HepG2 (cell line): ENCODE measurements around the gene THRA. TPM values are rescaled to one million over a fixed set of nuclear protein-coding genes. Genes with fewer than 3 reads are reported as not detected.

ENCODE experiments used
- ARID4A ChIP-seq: sonication (generic); formaldehyde crosslinking; IDR thresholded peaks from 2 replicates; pipeline ENCODE4 v1.5.0; 2020; ENCODE audit warnings: mild to moderate bottlenecking, missing genetic modification reagents, borderline replicate concordance
- HNRNPH1 ChIP-seq: fragments of 200-400 bp; formaldehyde crosslinking; optimal IDR thresholded peaks from 2 replicates; pipeline ENCODE3; 2017; ENCODE audit warnings: mild to moderate bottlenecking, low read depth, low read length
- KLF13 ChIP-seq: sonication (generic); formaldehyde crosslinking; IDR thresholded peaks from 2 replicates; pipeline ENCODE4 v1.4.0; 2020; ENCODE audit warnings: mild to moderate bottlenecking, missing genetic modification reagents
- MEF2D ChIP-seq: sonication (generic); formaldehyde crosslinking; IDR thresholded peaks from 2 replicates; pipeline ENCODE4 v1.5.1; 2020; ENCODE audit warnings: mild to moderate bottlenecking, missing genetic modification reagents
- NR2F2 ChIP-seq: IDR thresholded peaks from 2 replicates; pipeline ENCODE4 v1.6.1; 2012; ENCODE audit warnings: low read depth, inconsistent platforms, borderline replicate concordance
- PAF1 ChIP-seq: IDR thresholded peaks from 2 replicates; pipeline ENCODE4 v1.6.1; 2016; ENCODE audit warnings: missing genetic modification reagents, missing compliant biosample characterization
- POGK ChIP-seq: sonication (generic); formaldehyde crosslinking; conservative IDR thresholded peaks from 2 replicates; pipeline ENCODE4 v1.8.0; 2022; ENCODE audit warnings: mild to moderate bottlenecking, moderate library complexity, missing genetic modification reagents
- POLR2AphosphoS2 ChIP-seq: IDR thresholded peaks from 2 replicates; pipeline ENCODE4 v1.6.1; 2011; ENCODE audit warnings: low read depth, low read length, improper control_type of control experiment
- RBFOX2 ChIP-seq: fragments of 200-400 bp; formaldehyde crosslinking; IDR thresholded peaks from 2 replicates; pipeline ENCODE4 v1.6.1; 2017; ENCODE audit warnings: low read depth, mild to moderate bottlenecking, low read length
- SKIL ChIP-seq: sonication (generic); formaldehyde crosslinking; IDR thresholded peaks from 2 replicates; pipeline ENCODE4 v1.8.0; 2022; ENCODE audit warnings: missing genetic modification reagents, mild to moderate bottlenecking, moderate library complexity, borderline replicate concordance
- ZFP82 ChIP-seq: sonication (generic); formaldehyde crosslinking; IDR thresholded peaks from 2 replicates; pipeline ENCODE4 v1.5.1; 2020; ENCODE audit warnings: mild to moderate bottlenecking, missing genetic modification reagents, borderline replicate concordance
- ZFP91 ChIP-seq: sonication (generic); formaldehyde crosslinking; IDR thresholded peaks from 2 replicates; pipeline ENCODE4 v1.9.0; 2022; ENCODE audit warnings: missing genetic modification reagents, mild to moderate bottlenecking, borderline replicate concordance
- ZNF160 ChIP-seq: sonication (generic); formaldehyde crosslinking; IDR thresholded peaks from 2 replicates; pipeline ENCODE4 v1.8.0; 2022; ENCODE audit warnings: mild to moderate bottlenecking, inconsistent platforms, missing genetic modification reagents
- ZNF3 ChIP-seq: IDR thresholded peaks from 2 replicates; pipeline ENCODE4 v1.7.0; 2017; ENCODE audit warnings: inconsistent platforms
- ZNF703 ChIP-seq: sonication (generic); formaldehyde crosslinking; IDR thresholded peaks from 2 replicates; pipeline ENCODE4 v1.5.1; 2020; ENCODE audit warnings: missing genetic modification reagents, mild to moderate bottlenecking, moderate library complexity, borderline replicate concordance
- ZNF761 ChIP-seq: sonication (generic); formaldehyde crosslinking; conservative IDR thresholded peaks from 2 replicates; pipeline ENCODE4 v1.4.0; 2020; ENCODE audit warnings: mild to moderate bottlenecking, missing genetic modification reagents
- ZNF768 ChIP-seq: sonication (generic); formaldehyde crosslinking; IDR thresholded peaks from 2 replicates; pipeline ENCODE4 v1.4.0; 2020; ENCODE audit warnings: missing genetic modification reagents
- polyA plus RNA-seq, 8 experiments: library from polyadenylated mRNA; depleted of rRNA in 3 of 8; stranded (reverse) in 7 of 8; unstranded in 1 of 8; fragments of >200 nt; fragmentation: Illumina TruSeq in 4 of 8; extraction: Trizol in 4 of 8; gene quantifications; 2 replicates each; pipeline versions ENCODE4 v1.2.1 to v1.2.3, GENCODE V29; 2011 to 2016; ENCODE audit warnings: low read depth in 4 of 8, missing spikeins in 1 of 8, mixed read lengths in 1 of 8; ENCODE audit not compliant: insufficient read depth in 1 of 8
- total RNA-seq, 5 experiments: library from RNA; depleted of rRNA; stranded (reverse); fragments of >200 nt; fragmentation: Illumina TruSeq; extraction: Trizol; gene quantifications; 2 replicates each; pipeline ENCODE4 v1.2.3, GENCODE V29; 2016; ENCODE audit warnings: low read depth in 1 of 5

The THRA gene
- total and polyA plus RNA-seq, 2 of the 13 experiments (the other 11 are each of a cell fraction or from before 2014, with no cell fraction given), result 8.0 to 9.9 TPM

- TF ChIP-seq POGK (no peak), ZNF761 (CRISPR knock-in tag) (no peak), KLF13 (CRISPR knock-in tag) (no peak), MEF2D (CRISPR knock-in tag) (0 out of 2 replicates have a peak, but pooled peaks have one; percentile 19), PAF1 (no peak), ZNF3 (no peak), NR2F2 (no peak), SKIL (0 out of 2 replicates have a peak, but pooled peaks have one; percentile 2), RBFOX2 (no peak), ZNF768 (peak; percentile 52; the same call in 1 of the 2 replicates), POLR2AphosphoS2 (no peak), HNRNPH1 (no peak), ZNF703 (CRISPR knock-in tag) (no peak), ZFP91 (CRISPR knock-in tag) (peak; percentile 28; the same call in 1 of the 2 replicates), ZFP82 (CRISPR knock-in tag) (no peak), ZNF160 (CRISPR knock-in tag) (no peak), ARID4A (CRISPR knock-in tag) (no peak)
Observed at GRCh38 chr17:40015005-40015997, 47.5 kb upstream of the THRA start, which contains the start of gene CSF3 (continued).
